ENCODE measurements around the gene COL21A1. TPM values are rescaled to one million over a fixed set of nuclear protein-coding genes. Genes with fewer than 3 reads are reported as not detected.

COL21A1 gene
- total and polyA plus RNA-seq, 2 of the 13 experiments (the other 11 are each of a cell fraction or from before 2014, with no cell fraction given), result 0.13 TPM; not detected in 1

GRCh38 chr6:56168596-56168995 lies 78.8 kb downstream of the COL21A1 start (continued):
- TF ChIP-seq KLF15 (CRISPR knock-in tag; IDR thresholded peaks at IDR 0.05; ENCODE audit: borderline replicate concordance), result no peak
- no peak for TF ChIP-seq ZNF292 (CRISPR knock-in tag; IDR thresholded peaks at IDR 0.05; ENCODE audit: borderline replicate concordance, low read depth)
- no peak for TF ChIP-seq ZBTB49 (CRISPR knock-in tag; IDR thresholded peaks at IDR 0.05; ENCODE audit: borderline replicate concordance)
- TF ChIP-seq ADNP (CRISPR knock-in tag; IDR thresholded peaks at IDR 0.05), result no peak

GRCh38 chr6:56162081-56162480 lies 85.3 kb downstream of the COL21A1 start:
- H3K4me3 ChIP-seq (replicated peaks in 1 of 3; ENCODE audit: insufficient read depth in 1 of 3, low read depth in 2 of 3, low read length in 3 of 3), result no peak overlapping the region
- no peak overlapping the region for H2AFZ ChIP-seq (ENCODE audit: low read length)
- 0% methylated on average over 1 of the region's 1 CpG for WGBS (ENCODE audit: low lambda C conversion rate)
- DNase-seq (ENCODE audit: low spot score), result no peak
- no peak for FAIRE-seq
- TF ChIP-seq ZNF597 (CRISPR knock-in tag; IDR thresholded peaks at IDR 0.05) (no peak), FOXC1 (CRISPR knock-in tag; IDR thresholded peaks at IDR 0.05; ENCODE audit: borderline replicate concordance) (no peak), MAF1 (CRISPR knock-in tag; IDR thresholded peaks at IDR 0.05; ENCODE audit: borderline replicate concordance) (no peak), DMTF1 (CRISPR knock-in tag; IDR thresholded peaks at IDR 0.05) (no peak), CBX5 (CRISPR knock-in tag; IDR thresholded peaks at IDR 0.05; ENCODE audit: borderline replicate concordance) (no peak), E2F1 (CRISPR knock-in tag; IDR thresholded peaks at IDR 0.05) (no peak), CREB1 (IDR thresholded peaks at IDR 0.05) (no peak), CREB1 (CRISPR knock-in tag; IDR thresholded peaks at IDR 0.05) (no peak)
- no peaks in the 10 kb centered on the region for H3K9me3 ChIP-seq (ENCODE audit: low read length)
- no peaks in the 10 kb centered on the region; a peak in 1 of 5 replicates for H3K27me3 ChIP-seq (ENCODE audit: control insufficient read depth in 1 of 2, insufficient read depth in 2 of 2, low read length in 2 of 2)
- H4K20me1 ChIP-seq (ENCODE audit: insufficient read depth, low read length), result no peaks in the 10 kb centered on the region
- H3K79me2 ChIP-seq (ENCODE audit: insufficient read depth, low read length), result no peaks in the 10 kb centered on the region
- H3K27ac ChIP-seq (ENCODE audit: extremely low read length, insufficient read depth, low read length), result no peak overlapping the region
- H3K4me1 ChIP-seq (ENCODE audit: insufficient read depth, low read length), result peaks cover 3% of the 10 kb centered on the region; the same call in 1 of the 2 replicates
- CTCF ChIA-PET (ENCODE audit: low intra/inter-chr PET ratio, low total read pairs), result no interaction called here
- intact Hi-C loops (cut with micrococcal nuclease; ENCODE audit: unreplicated experiment), result no loop called here
- H3K36me3 ChIP-seq (replicated peaks in 1 of 2; ENCODE audit: control insufficient read depth in 1 of 2, insufficient read depth in 2 of 2, low read length in 2 of 2), result no peaks in the 10 kb centered on the region
- ATAC-seq, result no peak
- POLR2A ChIA-PET, result no interaction called here
- H3K9ac ChIP-seq (ENCODE audit: insufficient read depth, low read depth, low read length), result no peak overlapping the region
- in situ Hi-C loops (cut with HindIII; ENCODE audit: extremely low pct_ligation_motif_present, low pct_unique_long_range_greater_than_20kb), result no loop called here
- BruUV-seq (replicated peaks), result no TSS peak
- no peak overlapping the region for H3K4me2 ChIP-seq (ENCODE audit: low read depth, low read length)

All from HepG2 (cell line).